GM19043 (cell line): ENCODE results near the gene RAB32.

Experiments used
- ATAC-seq: cut with Tn5 transposase; IDR thresholded peaks from one replicate; pipeline ENCODE4 v1.9.1; 2021; ENCODE audit warnings: low read depth; ENCODE audit not compliant: unreplicated experiment

RAB32 gene

DNA sequence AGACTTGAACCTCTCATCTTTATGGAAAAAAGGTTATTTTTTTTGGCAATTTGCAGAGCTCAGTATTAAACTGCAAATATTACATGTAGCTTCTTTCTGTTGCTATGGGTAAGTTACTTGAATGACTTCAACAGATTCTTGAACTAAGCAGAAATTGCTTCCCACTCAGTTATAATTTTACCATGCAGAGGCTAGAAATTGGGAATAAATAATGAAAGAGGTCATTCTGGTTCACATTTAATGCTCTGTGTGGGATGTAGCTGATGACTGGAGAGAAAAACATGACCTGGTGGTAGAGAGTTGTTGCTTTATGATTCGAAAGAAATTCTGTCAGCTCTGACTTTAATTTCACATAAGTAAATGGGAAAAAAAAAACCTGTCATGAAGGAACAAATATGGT is 38.3 kb downstream of the RAB32 start:
- ATAC-seq = no peak

DNA sequence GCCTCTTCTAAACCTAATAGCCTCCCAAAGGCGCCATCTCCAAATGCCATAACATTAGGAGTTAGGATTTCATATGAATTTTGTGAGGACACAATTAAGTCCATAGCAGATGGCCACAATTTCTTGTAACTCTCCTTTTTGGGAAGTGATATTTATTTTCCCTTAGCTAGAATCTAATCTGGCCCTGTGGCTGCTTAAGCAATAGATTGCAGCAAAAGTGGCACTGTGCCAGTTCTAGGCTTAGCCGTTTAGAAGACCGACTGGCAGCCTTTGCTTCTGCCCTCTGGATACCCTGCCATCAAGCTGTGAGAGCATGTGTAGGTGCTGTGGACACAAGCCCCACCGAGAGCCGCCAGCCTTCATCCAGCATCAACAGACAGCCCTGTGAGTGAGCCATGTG is 39.2 kb downstream of the RAB32 start:
- no peak for ATAC-seq

DNA sequence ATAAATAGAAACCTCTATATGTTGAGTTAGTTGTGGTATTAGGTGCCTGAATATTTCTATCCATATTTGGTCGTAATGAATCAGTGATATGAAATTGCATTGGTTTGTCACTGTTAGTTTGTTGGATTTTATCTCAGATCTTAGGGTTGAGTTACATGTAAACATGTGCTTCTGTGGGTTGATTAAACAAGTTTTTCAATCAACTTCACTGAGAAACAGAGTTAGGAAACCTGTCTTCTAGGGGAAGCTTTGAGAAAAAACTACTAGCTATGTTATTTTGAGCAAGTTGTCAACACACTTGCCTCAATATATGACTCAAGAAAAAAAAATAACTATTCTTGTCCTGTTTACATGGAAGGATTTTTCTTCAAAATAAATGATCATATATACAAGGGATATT is 40.3 kb downstream of the RAB32 start:
- ATAC-seq = no peak

DNA sequence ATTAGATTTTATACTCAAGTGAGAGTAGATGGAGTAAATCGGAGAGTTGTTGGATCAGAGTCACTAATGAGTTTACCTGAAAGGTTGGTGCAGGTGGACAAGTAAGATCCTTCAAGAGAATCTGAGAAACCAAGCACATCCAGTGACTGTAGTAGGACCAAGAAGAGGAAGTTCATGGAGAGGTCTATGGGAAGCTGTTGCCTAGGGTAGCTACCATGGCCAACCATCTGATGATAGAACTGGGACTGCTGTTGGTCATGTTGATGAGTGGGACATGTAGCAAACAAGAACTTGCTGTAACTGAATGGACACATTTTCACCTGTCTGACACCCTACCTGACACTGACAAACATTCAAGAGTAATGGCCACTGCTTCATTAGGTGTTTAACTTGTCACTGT is 43.8 kb downstream of the RAB32 start:
- ATAC-seq = no peak

DNA sequence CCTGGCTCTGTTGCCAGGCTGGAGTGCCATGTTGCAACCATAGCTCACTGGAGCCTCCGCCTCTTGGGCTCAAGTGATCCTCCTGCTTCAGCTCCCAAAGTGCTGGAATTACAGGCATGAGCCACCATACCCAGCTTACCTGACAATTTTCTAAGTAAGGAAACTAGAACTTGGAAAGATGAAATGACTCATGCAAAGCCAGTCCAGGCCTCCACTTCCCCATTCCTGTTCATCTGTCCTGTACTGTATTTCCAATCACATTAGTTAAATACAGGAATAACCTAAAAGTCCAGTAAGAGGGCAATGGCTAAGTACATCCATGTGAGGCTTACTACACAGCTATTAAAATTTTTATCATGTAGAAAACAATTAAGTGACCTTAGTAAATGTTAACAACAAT is 46.9 kb downstream of the RAB32 start:
- no peak for ATAC-seq

DNA sequence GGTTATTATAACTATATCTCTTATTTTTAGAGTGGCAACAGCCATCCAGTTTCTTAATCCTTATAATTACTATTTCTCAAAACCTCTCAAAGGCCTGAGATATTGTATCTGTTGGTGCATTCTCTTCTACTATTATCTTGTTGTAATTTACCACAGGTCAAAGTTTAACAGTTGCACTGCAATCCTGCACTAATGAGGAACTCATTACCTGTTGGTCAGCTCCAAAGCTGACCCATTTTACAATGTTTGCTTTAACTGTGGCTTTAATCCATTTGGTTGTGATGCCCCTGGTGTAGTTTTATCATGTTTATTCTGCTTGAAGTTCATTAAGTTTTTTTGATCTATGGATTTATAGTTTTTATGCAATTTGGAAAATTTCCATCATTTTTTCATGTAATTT is 48.8 kb downstream of the RAB32 start:
- no peak for ATAC-seq

DNA sequence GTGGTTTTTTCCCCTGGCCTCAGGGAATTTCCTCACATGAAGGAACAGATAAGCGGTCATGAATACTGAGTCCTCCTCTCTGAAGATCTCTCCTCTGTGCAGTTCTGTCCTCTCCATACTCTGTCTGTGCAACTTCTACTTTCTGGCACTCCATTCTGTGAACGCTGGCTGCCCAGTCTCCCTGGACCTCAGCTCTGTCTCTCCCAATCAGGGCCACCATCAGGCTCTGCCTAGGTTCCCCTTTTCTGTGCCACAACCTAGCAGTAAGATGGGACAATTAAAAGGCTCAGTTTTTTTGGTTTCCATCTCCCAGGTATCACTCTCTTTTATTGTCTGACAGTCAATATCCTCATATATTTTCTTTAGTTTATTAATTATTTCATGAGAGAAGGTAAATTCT is 50.4 kb downstream of the RAB32 start:
- ATAC-seq = no peak

DNA sequence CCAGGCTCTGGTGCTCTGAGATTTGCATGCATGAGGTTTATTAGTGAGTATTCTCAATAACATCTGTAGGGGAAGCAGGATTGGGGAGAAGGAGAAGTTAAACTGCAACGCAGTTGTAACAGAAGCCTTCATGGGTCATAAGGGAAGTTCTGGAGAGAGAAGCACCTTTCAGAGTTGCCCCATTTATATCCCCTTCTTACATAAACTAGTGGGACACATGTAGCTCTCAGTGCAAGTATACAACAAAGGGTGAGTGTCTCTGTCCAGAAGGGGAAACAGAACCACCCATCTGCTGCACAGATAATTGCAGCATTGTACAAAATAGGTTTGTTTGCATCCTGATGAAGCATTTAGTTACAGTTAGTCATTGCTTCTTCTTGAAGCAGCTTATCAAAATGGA is 50.9 kb downstream of the RAB32 start:
- ATAC-seq = no peak

DNA sequence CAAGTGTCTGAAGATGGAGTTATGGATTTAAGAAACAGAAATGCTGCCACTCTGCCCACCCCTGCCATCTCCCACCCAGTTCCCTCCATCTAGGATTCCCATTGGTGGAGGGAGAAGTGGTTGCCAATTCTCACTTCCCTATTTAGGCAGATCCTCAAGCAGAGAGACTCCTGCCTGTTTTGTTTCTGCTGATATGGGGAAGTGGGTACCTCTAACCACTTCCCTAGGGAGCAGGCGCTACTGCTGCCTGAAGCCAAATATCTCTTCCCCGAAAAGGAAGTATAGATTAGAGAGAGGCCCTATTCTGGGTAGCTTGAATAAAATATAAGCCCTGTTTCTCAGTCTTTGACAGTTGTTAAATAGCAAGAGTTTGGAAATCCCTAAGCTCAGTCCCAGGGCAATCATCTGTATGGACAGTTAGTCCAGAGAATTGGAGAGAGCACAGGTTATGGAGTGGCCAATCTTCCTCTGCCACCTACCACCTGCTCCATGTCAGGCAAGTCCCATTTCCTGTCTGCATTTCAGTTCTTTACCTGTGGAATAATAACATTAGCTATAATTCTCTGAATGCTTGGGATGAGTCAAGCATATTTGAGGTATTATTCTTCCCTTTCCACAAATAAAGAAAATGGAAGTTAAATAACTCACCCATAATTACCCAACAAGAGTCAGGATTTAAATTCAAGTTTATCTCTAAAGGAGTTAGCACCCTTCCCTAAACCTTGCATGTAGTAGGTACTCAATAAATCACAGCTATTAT is 52.5 kb downstream of the RAB32 start:
- ATAC-seq = no peak

DNA sequence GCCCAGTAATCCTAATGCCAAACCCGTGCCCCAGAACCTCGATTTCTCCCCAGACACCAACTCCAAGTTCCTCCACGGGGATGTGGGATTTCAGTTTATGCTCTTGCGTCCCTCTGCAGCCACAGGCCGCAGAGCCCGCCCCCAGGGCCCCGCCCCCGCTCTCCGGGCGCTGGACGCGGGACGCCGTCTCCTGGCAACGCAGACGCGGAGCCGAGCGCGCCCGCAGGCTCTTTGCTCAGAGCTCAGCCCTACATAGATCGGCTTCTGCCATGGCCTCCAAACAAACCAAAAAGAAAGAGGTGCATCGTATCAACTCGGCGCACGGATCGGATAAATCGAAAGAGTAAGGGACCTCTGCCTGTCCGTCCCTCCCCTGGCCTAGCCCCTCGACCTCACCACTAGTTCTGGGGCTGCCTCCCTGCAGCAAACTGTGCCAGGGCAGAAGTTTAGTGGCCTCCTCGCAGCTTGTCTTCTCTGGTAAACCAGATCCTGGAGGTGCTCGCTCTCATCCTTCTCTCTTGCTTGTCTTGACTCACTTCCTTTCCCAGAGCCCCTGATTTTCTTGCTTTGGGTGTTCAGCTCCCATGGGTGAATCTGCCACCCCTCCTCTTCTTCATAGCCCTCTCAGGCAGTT is 55.3 kb downstream of the RAB32 start, which contains the start of gene ADGB:
TSS of gene ADGB (plus strand) at position 201 of the 634 bp plus-strand sequence. CDS start at position 270, 69 bp downstream.
- ATAC-seq = no peak

DNA sequence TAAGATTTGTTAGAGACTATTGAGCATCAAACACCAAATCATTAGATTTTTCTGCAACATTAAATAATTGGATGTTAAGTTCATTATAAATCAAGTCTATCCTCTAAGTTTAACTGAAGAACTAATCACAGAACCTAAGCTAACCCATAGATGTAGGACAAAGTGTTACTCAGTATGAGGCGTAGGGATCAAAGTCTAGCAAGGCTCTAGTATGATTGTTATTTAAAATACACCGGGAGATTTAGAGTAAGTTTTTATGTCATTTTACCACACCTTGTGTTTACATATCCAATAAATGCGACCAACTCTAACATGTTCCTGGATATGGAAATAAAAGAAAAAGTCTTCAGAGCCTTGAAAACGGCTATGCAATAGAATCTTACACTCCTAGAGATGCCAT is 57.7 kb downstream of the RAB32 start:
- no peak for ATAC-seq

DNA sequence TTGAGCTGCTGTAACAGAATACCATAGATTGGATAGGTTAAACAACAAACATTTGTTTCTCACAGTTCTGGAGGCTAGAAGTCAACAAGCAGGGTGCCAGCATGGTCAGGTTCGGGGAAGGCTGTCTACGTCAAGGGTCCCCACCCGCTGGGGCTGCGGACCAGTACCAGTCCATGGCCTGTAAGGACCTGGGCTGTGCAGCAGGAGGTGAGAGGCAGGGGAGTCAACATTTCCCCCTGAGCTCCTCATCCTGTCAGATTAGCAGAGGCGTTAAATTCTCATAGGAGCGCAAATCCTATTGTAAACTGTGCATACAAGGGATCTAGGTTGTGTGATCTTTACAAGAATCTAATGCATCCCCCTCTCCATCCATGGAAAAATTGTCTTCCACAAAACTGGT is 58.9 kb downstream of the RAB32 start:
- ATAC-seq = no peak
